SH-SY5Y (cell line): ENCODE results near the gene GFOD1.

ENCODE experiments used
- GATA2 ChIP-seq: IDR thresholded peaks from 2 replicates; pipeline ENCODE4 v1.6.1; 2011; ENCODE audit warnings: mild to moderate bottlenecking, low read depth, low read length
- GATA3 ChIP-seq: IDR thresholded peaks from 2 replicates; pipeline ENCODE4 v1.6.1; 2011; ENCODE audit warnings: low read depth, mild to moderate bottlenecking, low read length, moderate library complexity

- no peak for TF ChIP-seq GATA2
- TF ChIP-seq GATA3 = no peak
Observed at GRCh38 chr6:13369591-13369990, 117.8 kb downstream of the GFOD1 start.
